GM04503 (cell line): ENCODE results near the gene HERC2.
A peak's percentile ranks its signal among the peaks of the same experiment; 100 is the strongest.
"Not testable (repeated sequence)": the region's sequence is repeated elsewhere in the genome, so short reads cannot be mapped to it uniquely, and the experiment has no call there.

Experiments
- DNase-seq: peaks from one replicate; pipeline ENCODE4 v3.0.0-alpha.2; 2012; ENCODE audit warnings: low read depth

Gene HERC2

DNA sequence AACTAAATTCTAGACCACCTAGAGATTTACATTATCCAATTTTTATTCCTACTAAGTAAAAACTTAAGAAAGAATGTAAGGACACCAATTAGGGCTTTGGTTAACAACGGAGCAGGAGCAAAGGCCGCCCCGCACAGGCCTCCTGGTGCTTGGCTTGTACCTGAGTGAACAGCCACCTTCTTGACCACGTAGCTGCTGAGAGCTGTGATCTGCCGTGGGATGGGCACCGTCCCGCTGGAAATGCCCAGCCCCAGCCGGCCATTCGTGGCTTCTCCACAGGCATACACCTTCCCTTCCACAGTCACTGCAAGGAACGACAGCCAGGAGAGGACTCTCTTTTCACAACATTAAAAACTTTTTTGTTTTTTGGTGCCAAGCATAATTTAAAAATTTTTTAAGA is 143.3 kb downstream of the HERC2 start:
- DNase-seq: no peak

DNA sequence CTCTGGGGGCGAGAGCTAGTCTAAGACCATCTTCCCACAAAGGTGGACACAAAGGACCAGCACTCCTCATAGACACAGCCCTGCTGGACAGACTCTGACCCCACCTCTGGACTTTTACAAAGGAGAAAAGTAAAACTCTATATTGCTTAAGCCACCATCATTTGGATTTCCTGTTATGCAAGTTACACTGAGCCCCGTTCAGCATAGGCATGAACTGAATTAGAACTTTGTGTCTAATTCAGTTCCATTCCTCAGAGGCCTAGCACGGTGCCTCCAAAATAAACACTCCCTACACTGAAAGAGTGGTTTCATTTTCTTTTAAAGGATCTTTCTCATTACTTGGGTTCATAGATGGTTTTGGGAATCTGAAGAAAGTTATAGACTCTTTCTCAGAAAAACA is 143.7 kb downstream of the HERC2 start:
- no peak for DNase-seq

DNA sequence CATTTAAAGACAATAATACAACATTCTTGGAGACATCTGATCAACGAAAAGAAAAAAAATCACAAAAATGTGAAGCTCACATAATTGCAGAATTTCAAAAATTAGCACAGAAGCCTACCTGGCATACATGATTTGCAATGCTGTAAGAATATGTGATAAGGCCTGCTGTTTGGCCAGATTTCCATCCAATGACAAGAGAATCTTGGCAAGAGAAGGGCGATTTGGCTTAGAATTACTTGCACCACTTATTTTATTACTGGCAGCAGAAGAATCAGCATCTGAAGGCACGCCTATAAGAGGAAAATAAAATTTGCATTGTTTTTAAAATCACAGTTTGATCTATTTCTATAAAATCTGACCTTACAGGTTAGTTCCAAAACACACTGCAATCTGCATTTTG is 152.6 kb downstream of the HERC2 start:
- no peak for DNase-seq

DNA sequence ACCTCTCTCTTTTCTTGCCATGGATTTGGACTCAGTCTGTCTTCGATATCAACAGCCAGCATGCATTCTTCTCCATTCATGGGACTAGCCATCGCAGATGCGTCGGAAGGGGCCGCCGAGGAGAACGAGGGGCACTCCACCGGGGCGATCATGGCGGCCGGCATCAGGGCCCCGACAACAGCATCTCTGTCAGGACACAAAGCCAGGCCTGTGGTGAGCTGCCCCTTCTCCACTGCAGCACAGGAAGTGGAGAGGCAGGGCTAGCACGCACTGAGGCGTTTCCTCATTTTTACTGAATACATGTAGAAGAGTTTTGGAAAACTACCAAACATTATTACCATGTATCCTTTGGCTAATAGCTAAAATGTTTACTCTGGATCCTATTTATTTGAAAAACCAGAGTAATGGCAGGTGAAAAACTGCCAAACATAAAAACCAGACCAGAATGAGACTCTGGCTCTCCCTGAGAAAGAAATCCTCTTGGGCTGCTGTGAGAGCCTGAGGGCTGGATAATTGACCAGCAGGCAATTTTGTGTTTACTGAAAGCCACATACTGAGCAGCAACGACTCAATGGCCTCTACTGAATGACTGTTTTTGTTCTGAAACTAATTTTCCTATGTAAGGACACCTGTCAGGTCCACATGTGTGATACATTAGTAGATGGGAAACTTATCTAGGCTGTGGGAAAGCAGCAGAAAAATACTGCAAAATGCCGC is 153.4 kb downstream of the HERC2 start:
- not testable (repeated sequence) for DNase-seq

DNA sequence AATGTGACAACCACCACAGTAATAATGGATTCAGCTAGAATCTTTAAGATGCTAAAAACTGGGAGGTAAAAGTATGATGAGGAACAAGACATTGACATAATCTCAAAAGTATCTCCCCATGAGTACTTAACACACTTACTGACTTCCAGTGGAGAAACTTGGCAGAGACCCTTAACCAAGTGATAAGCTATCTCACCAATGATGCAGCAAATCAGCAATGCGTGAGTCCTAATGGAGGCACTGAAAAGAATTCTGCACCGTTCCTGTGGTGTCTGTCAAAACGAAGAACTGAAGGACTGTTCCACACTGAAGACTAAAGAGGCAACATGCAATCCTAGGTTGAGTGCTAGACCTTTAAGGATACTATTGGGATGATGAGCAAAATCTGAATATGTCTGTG is 154.9 kb downstream of the HERC2 start:
- no peak for DNase-seq

DNA sequence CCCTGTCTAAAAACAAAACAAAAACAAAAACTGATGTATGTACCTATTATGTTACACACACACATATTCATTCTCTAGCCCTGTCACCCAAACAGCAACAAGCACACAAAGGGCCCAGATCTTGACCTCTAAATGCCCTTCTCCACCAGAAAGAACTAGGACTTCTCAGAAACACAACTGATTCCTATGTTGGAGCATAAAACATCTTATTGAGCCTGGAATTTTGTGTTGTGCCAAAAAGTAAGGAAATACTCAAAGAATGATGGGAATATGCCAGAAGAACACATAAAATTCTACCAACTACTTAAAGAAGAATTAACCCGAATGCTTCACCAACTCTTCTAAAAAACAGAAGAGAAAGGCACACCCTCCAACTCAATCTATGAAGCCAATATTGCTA is 156.2 kb downstream of the HERC2 start:
- DNase-seq: peak; percentile 20

DNA sequence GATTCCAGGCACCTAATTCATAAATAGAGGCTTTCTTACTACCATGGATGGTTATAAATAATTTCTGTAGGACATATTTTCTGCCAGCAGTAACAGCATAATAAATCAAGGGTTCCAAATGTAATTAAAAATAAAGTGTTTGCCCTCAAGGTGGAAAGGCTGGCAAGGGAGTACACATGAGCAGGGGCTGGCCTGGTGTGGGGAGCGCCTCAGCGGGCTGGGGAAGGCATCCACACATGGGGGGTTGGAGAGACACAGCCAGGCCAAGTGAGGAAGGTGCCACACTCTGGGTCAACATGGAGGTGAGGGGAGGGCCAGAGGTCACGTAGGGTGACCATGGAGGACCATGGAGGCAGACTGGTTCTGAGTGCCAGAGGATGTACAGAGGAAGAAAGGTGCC is 157.1 kb downstream of the HERC2 start:
- no peak for DNase-seq

DNA sequence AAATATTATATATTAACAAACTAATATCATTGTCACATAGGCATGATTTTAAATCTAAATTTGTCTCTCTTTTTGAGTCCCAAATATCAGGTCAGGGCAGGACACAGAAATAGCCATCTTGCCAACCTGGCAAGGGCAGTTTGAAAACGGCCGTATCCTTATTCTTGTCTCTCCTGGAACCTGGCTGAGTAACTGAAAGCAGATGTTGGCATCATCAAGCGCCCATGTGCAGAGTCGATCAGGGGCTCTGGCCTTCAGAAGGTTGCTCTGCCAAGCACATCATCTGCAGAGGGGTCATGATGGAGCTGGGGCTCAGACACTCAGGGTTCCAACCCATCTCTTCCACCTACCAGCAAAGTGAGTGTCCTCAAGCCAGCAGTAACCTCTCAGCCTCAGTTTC is 167.7 kb downstream of the HERC2 start:
- no peak for DNase-seq

DNA sequence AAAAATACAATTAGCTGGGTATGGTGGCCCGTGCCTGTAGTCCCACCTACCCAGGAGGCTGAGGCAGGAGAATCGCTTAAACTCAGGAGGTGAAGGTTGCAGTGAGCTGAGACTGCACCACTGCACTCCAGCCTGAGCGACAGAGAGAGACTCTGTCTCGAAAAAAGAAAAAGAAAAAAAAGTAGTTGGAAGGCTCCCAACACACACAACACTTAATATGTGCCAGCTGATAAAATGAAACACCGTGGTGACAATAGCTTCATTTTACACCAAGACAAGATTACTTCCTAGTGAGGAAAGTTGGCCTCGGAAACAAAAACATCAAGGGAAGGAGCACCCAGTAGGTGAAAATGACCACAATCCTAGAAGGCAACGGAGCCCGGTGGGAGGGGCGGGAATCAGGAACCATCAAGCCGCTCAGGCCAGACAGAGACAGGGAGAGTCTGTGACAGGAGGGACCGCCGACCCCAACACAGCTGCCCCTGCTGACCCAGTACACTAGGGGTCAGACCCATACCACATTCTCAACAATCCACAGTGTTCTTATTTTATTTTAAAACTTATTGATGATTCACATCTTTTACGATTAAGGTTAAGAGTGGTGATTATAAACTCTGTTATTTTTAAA is 168.4 kb downstream of the HERC2 start:
- no peak for DNase-seq

DNA sequence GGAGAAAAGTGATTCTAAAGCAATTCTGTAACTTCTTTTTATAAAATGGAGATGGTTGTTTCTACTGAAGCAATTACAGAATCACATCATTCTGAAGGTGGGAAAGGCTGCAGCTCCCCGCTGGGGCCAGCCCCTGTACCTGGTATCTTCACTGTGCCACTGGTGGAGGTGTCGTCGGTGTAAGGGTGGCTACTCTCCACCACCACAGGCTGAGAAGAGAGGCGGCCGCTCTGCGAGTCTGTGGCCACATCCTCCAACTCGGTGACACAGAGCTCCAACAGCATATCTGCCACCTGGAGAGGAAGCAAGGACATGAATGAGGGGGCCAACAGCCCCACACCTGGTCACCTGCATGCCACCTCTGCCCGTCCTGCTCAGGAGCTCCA is 169.4 kb downstream of the HERC2 start:
- not testable (repeated sequence) for DNase-seq

DNA sequence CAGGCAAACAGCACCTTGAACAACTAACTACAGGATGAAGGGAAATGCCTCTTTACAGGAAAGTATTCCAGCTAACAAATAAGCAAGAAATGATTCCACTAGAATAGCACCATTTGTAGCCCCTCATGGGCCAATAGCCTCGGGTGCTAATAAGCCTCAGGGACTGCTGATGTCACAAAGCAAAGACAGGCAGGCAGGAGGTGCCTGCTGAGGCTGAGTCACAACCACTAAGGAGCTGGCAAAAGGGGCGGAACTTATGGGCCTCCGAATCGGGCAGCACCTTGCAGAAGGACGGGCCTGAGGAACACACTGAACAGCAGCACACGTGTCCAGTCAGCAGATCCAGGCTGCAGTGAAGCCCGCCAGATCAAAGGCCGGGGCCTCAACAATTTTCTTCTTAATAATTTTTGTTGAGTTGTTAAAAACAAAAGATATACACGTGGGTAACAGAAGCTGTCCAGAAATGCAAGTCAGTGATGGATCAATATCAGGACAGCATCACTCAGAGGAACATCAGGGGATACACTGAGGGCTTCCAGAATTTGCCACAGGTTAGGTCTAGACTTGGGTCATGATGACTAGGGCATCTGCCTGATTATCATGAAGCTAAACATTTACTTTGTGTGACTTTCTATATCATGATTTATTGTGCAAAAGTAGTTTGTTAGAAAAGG is 170.0 kb downstream of the HERC2 start:
- DNase-seq: not testable (repeated sequence)

DNA sequence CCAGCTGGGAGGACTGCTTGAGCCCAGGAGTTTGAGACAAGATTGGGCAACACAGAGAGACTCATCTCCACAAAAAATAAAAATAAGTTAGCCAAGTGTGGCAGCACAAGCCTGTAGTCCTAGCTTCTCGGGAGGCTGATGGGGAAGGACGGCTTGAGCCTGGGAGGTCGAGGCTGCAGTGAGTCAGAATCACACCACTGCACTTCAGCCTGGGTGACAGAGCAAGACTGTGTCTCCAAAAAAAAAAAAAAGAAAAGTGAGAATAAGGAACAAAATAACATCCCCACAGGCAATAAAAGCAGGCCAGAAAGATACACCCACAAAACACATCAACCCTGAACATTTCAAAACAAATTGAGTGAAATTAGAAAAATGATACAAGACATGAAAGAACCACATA is 174.2 kb downstream of the HERC2 start:
- DNase-seq: no peak

DNA sequence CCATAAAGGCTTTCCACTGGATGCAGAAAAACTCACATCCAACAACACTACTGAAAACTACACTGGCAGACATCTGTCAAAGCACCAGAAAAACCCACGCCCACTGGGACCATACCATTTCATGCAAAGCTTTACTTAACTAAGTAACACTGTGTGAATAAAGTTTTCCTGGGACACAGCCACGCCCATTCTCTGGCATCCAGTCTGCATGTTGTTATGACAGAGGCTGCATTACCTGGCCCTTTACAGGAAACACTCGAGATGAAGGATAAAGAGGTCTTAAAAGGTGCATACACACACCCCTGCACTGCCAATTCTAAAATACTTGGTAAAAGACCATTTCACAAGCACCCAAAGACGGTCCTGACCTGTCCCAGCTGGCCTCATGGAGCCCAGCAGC is 176.6 kb downstream of the HERC2 start:
- not testable (repeated sequence) for DNase-seq

DNA sequence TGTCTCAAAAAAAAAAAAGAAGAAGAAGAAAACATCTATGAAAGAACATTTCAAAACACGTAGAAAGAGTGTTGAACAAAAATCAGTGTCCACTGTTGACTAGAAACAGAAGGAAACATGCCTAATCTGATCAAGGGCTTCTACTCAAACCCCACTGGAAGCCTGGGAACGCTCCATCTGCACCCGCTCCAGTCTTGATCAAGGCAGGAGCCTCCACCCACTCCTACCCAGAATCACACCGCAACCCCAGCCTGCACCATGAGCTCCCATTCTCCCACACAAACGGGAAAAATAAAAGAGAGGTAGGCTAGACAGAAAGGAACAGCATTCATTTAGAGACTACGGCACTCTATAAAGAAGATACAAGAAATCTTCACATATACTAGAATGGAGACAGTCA is 181.9 kb downstream of the HERC2 start:
- DNase-seq: no peak

DNA sequence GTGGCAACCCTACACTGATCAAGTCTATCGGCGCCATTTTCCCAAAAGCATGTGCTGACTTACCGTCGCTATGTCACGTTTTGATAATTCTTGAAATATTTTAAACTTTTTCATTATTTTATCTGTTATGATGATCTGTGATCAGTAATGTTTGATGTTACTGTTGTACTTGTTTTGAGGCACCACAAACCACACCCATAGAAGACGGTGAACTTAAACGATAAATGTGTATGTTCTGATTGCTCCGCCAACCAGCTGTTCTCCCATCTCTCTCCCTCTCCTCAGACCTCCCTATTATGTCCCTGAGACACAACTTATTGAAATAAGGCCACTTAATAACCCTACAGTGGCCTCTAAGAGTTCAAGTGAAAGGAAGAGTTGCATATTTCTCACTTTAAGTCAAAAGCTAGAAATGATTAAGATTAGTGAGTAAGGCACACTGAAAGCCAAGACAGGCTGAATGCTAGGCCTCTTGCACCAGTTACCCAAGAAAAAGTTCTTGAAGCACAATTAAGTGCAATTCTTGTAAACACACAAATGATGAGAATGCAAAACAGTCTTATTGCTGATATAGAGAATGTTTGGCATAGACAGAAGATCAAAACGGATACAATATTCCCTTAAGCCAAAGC is 184.5 kb downstream of the HERC2 start:
- DNase-seq: not testable (repeated sequence)

DNA sequence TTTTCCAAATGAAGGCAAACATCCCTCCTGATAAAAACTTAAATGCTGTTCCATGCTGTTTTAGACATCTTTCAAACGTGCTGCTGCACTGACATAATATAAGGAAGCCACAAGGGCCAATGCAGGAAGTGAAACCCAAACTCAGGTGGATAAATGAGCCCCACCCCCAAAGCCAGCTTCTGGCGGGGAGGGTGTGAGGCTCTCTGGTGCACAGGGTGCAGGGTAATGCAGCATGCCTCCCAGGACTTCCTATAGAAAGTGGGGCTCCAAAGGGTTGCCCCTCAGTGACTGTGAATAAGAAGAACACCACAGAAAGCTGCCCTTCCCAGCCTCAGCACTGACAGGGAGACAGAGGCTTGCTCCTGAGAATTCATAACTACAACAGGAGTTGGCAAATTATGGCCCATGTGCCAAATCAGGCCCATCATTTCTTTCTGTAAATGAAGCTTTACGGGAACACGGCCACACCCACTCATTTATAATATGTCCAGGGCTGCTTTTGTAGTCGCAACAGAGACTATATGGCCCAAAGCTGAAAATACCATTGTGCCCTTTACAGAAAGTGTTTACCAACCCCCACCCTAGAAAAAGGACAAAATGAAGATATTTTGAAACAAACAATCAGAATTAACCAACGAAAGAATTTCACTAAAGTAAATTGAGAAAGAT is 185.6 kb downstream of the HERC2 start:
- DNase-seq: not testable (repeated sequence)

DNA sequence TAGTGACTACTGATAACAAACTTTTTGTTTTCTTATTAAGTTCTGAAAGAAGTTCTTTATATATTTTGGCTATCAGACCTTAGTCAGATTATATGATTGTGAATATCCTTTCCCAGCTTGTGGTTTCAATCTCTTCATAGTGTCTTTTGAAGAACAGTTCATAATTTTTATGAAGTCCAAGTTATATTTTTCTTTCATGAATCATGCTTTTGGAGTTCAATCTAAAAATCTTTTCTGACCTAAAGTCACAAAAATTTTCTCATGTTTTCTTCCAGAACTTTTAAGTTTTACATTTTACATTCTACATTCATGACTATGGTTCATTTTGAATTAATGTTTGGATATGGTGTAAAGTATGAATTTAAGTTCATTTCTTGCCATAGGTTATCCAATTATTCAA is 188.7 kb downstream of the HERC2 start:
- no peak for DNase-seq

DNA sequence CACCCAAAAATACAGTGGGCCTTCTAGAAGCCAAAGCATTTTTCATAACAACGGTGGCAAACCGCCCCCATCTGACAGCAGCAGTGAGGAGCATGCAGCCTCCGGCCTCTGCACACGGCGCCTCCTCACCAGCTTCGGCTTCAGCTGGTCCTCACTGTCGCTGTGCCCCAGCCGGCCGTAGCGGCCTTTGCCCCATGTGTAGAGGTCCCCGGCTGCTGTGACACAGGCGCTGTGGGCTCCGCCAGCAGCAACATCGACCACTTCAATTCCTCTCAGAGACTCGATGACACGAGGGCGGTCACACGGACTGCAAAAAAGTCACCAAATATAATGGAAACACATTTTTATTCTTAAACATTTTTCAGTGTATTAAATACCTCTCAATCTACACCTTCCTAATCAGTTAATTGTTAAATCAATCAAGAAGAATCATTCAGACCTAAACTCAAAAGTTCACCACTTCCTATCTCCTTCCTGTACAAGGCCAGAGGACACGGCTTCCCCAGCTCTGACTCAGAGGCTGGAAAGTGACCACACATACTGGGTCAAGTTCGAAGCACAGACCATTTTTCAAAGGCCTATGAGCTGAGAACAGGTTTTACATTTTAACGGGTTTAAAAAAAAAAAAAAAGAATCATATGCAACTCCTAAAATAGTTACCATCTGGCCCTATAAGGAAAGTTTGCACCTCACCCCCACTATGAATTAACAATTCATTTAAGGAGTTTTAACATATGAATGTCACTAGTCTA is 189.3 kb downstream of the HERC2 start:
- DNase-seq: peak; percentile 24

DNA sequence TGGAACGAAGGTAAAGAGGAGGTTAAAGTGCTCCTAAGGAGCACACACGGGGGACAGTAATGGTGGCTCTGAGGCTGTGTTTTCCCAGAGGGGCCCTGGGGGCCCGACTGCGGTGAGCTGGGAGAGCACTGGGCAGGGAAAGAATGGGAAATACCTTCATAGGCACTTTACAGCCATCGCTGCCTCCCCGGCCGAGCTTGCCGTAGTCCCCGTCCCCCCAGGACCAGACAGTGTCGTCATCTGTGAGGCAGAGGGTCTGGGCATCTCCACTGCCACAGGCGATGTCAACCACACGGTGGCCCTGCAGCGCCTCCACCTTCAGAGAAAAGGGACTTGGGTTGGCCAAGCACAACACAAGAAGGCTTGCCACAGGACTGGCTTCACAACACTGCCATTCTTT is 190.0 kb downstream of the HERC2 start:
- DNase-seq: no peak

DNA sequence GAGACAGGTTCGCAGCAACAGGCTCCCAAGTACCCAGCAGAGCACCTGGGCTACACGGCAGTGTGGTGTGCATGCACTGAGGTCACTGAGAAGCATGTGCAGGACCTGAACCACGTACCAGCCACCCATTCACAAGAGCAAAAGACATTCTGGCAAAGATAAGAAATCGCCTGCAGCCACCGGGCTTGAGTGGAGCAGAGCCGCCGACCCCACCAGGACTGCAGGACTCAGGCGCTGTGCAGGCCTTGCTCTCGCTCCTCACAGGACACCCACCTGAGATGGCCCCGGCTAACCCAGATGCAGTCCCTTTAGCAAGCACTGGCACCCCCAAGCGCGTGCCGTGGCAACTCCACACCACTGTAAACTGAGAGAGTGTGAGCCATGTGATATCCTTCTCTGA is 190.6 kb downstream of the HERC2 start:
- no peak for DNase-seq

DNA sequence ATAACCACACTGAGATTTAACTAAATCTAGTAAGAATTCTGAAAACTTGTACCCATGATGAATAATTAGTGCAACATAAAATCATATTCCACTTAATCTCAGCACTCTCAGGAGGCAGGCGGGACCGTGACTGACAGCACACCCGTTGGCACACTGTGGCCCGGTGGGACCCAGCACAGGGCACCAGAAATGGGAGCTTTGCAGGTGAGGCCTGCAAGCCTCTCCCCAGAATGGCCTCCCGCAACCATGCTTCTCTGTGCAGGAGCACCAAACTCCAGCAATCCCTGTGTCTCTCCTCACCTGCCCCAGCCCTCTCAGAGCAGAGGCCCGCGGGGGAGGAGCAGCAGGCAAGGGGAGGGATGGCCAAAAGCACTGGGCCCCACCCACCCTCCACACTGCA is 191.3 kb downstream of the HERC2 start:
- DNase-seq: no peak
